Measurements from ENCODE around the gene CCL17. TPM values are rescaled to one million over a fixed set of nuclear protein-coding genes. Genes with fewer than 3 reads are reported as not detected.

Gene CCL17
- total and polyA plus RNA-seq, 10 of the 15 experiments (the other 5 are each of a cell fraction or from before 2014, with no cell fraction given): 1.2 to 84.9 (median 34.2) TPM

DNA sequence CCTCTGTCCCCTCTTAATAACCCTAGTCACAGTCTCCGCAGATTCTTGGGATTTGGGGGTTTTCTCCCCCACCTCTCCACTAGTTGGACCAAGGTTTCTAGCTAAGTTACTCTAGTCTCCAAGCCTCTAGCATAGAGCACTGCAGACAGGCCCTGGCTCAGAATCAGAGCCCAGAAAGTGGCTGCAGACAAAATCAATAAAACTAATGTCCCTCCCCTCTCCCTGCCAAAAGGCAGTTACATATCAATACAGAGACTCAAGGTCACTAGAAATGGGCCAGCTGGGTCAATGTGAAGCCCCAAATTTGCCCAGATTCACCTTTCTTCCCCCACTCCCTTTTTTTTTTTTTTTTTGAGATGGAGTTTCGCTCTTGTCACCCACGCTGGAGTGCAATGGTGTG, 40.4 kb upstream of the CCL17 start:
- intact Hi-C loops (cut with micrococcal nuclease; ENCODE audit: unreplicated experiment) (no loop called here), in situ Hi-C loops (cut with MboI) (no loop called here)
- POLR2A ChIA-PET: interaction anchor here (1.2 to 1.8 kb wide), 2 partner anchors 12 to 34 kb away, joined by 3 to 5 read pairs; no protein-coding TSS in a partner anchor
- H3K79me2 ChIP-seq (ENCODE audit: control insufficient read depth, insufficient read depth, low read length): no peaks in the 10 kb centered on the region
- SMC1A ChIA-PET (ENCODE audit: uncharacterized antibody, unreplicated experiment): interaction anchor here (0.6 to 2.6 kb wide), 2 partner anchors 10 to 461 kb away, joined by 4 to 13 read pairs; partner anchors contain the start of gene CX3CL1
- H3K9ac ChIP-seq (ENCODE audit: control insufficient read depth, insufficient read depth, low read length): no peak overlapping the region
- FAIRE-seq (no peak), ATAC-seq (no peak), DNase-seq (ENCODE audit: low read depth, low spot score) (no peak)
- H3K9me3 ChIP-seq (replicated peaks; ENCODE audit: control insufficient read depth, insufficient read depth, low read length): no peaks in the 10 kb centered on the region
- no peaks in the 10 kb centered on the region for H3K27me3 ChIP-seq (replicated peaks in 1 of 2; ENCODE audit: control insufficient read depth in 2 of 2, insufficient read depth in 2 of 2, low read length in 1 of 2)
- 96% methylated on average over 3 of the region's 3 CpGs for WGBS (ENCODE audit: insufficient coverage, insufficient replicate concordance, low lambda C conversion rate, missing lambda C conversion rate)
- BruUV-seq (replicated peaks): no TSS peak
- H3K4me3 ChIP-seq: no peak overlapping the region
- RAD21 ChIA-PET (ENCODE audit: unreplicated experiment): interaction anchor here (1.6 kb wide), 1 partner anchor 13 kb away, joined by 4 read pairs; no protein-coding TSS in a partner anchor
- H4K20me1 ChIP-seq (ENCODE audit: control insufficient read depth, insufficient read depth): no peaks in the 10 kb centered on the region
- H3K27ac ChIP-seq (ENCODE audit: control insufficient read depth, insufficient read depth): no peak overlapping the region
- CTCF ChIA-PET: interaction anchor here (0.9 to 2.5 kb wide), 3 partner anchors 16 to 63 kb away, joined by 3 to 10 read pairs (median 3); no protein-coding TSS in a partner anchor
- no peak overlapping the region for H3K4me2 ChIP-seq (ENCODE audit: control insufficient read depth, insufficient read depth)
- no peak overlapping the region for H2AFZ ChIP-seq (ENCODE audit: control insufficient read depth, low read depth, low read length)
- TF ChIP-seq, protein P1, sequence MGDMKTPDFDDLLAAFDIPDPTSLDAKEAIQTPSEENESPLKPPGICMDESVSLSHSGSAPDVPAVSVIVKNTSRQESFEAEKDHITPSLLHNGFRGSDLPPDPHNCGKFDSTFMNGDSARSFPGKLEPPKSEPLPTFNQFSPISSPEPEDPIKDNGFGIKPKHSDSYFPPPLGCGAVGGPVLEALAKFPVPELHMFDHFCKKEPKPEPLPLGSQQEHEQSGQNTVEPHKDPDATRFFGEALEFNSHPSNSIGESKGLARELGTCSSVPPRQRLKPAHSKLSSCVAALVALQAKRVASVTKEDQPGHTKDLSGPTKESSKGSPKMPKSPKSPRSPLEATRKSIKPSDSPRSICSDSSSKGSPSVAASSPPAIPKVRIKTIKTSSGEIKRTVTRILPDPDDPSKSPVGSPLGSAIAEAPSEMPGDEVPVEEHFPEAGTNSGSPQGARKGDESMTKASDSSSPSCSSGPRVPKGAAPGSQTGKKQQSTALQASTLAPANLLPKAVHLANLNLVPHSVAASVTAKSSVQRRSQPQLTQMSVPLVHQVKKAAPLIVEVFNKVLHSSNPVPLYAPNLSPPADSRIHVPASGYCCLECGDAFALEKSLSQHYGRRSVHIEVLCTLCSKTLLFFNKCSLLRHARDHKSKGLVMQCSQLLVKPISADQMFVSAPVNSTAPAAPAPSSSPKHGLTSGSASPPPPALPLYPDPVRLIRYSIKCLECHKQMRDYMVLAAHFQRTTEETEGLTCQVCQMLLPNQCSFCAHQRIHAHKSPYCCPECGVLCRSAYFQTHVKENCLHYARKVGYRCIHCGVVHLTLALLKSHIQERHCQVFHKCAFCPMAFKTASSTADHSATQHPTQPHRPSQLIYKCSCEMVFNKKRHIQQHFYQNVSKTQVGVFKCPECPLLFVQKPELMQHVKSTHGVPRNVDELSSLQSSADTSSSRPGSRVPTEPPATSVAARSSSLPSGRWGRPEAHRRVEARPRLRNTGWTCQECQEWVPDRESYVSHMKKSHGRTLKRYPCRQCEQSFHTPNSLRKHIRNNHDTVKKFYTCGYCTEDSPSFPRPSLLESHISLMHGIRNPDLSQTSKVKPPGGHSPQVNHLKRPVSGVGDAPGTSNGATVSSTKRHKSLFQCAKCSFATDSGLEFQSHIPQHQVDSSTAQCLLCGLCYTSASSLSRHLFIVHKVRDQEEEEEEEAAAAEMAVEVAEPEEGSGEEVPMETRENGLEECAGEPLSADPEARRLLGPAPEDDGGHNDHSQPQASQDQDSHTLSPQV (IDR thresholded peaks at IDR 0.05): no peak
- 0 out of 2 replicates have a peak, but pooled peaks have one; percentile 8 for TF ChIP-seq SMAD5 (IDR thresholded peaks at IDR 0.05; ENCODE audit: low read depth)
- peaks cover 5% of the 10 kb centered on the region for H3K4me1 ChIP-seq (ENCODE audit: control insufficient read depth, insufficient read depth, low read length)
- no peaks in the 10 kb centered on the region; a peak in 1 of 4 replicates for H3K36me3 ChIP-seq (ENCODE audit: control insufficient read depth in 2 of 2, insufficient read depth in 2 of 2, low read length in 1 of 2)
